Stimulated activated naive B cell treated with anti-CD40 and anti-IgM and Interleukin-4, amounts not matched to agents 10 μg/mL and 1 μg/mL and 100 μg/mL, for 72 hours (primary cell): ENCODE measurements around the gene PRKAR2A.

Experiments
- ATAC-seq, 2 donors: fragments of 150-1000 bp; cut with Tn5 transposase; replicated peaks; 2 replicates each; pipeline ENCODE4 v1.10.0; 2021; ENCODE audit warnings: moderate library complexity in 1 of 2
- DNase-seq: peaks from one replicate; pipeline ENCODE4 v3.0.0; 2021
- H3K27ac Mint-ChIP-seq: one replicate; pipeline ENCODE4 v1.8.0; 2022; ENCODE audit warnings: mild to moderate bottlenecking, mixed read lengths
- H3K27me3 Mint-ChIP-seq, 2 donors: one replicate each; pipeline ENCODE4 v1.8.0; 2022; ENCODE audit warnings: mixed read lengths in 2 of 2
- H3K36me3 Mint-ChIP-seq, 2 donors: one replicate each; pipeline ENCODE4 v1.8.0; 2022; ENCODE audit warnings: mixed read lengths in 2 of 2, mild to moderate bottlenecking in 1 of 2
- H3K4me1 Mint-ChIP-seq, 2 donors: one replicate each; pipeline ENCODE4 v1.8.0; 2022; ENCODE audit warnings: mixed read lengths in 2 of 2, mild to moderate bottlenecking in 1 of 2
- H3K4me3 Mint-ChIP-seq, 2 donors: one replicate each; pipeline ENCODE4 v1.8.0; 2022; ENCODE audit warnings: mild to moderate bottlenecking in 2 of 2, mixed read lengths in 2 of 2, moderate library complexity in 1 of 2
- H3K9me3 Mint-ChIP-seq, 2 donors: one replicate each; pipeline ENCODE4 v1.8.0; 2022; ENCODE audit warnings: mixed read lengths in 2 of 2, mild to moderate bottlenecking in 1 of 2

Gene PRKAR2A

GRCh38 chr3:48715174-48715800 is 132.4 kb downstream of the PRKAR2A start:
- peak overlapping the region; percentile 84 for H3K27ac Mint-ChIP-seq
- peaks cover 0 to 3% of the 10 kb centered on the region in 2 donors for H3K9me3 Mint-ChIP-seq
- H3K4me1 Mint-ChIP-seq = peaks cover 18 to 44% of the 10 kb centered on the region in 2 donors
- H3K27me3 Mint-ChIP-seq = no peaks in the 10 kb centered on the region
- ATAC-seq (no peak), DNase-seq (no peak)
- peak overlapping the region; percentile 94 to 96 for H3K4me3 Mint-ChIP-seq
- H3K36me3 Mint-ChIP-seq = peaks cover 24 to 33% of the 10 kb centered on the region in 2 donors

DNA sequence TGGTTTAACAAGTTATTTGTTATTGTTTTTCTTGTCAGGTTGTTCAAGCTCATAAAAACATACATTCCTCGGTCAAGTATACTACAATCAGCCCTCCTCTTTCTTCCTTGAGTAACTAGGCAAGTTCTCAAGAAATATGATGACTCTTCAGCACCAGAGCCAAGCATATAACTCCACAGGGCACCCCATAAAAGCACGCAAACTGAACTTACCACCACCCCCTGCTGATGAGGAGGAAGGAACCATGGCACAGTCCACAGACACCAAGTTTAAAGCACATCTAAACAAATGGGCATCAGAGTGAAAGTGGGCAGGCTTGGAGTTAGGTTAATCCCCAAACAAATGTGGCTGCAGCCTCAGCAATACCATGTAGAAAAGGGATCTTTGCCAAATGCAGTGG is 135.9 kb downstream of the PRKAR2A start:
- peaks cover 24 to 57% of the 10 kb centered on the region in 2 donors for H3K4me1 Mint-ChIP-seq
- H3K36me3 Mint-ChIP-seq = peaks cover 27 to 38% of the 10 kb centered on the region in 2 donors
- ATAC-seq = no peak
- H3K4me3 Mint-ChIP-seq = no peak overlapping the region
- no peak overlapping the region for H3K27ac Mint-ChIP-seq
- no peak for DNase-seq
- H3K9me3 Mint-ChIP-seq = no peaks in the 10 kb centered on the region
- no peaks in the 10 kb centered on the region for H3K27me3 Mint-ChIP-seq

DNA sequence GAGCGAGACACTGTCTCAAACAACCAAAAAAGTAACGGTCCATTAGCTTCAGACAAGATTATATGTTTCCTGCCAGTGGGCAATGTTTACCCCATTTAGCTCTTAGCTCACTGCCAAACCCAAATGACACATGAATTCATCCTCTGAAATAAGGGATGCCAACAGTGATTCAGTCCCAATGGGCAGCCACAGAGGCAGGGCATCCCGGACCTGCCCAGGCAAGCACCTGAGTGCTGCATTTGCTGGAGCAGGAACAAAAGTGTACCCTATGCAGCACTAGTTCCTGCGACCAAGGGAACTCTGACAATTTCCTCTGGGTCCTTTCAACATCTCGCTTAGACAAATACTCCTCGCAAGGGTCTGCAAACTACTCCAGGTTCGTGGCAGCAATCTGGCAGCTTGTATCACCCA is 138.6 kb downstream of the PRKAR2A start:
- no peak overlapping the region for H3K4me3 Mint-ChIP-seq
- peak overlapping the region; percentile 69 for H3K27ac Mint-ChIP-seq
- H3K36me3 Mint-ChIP-seq = peaks cover 20 to 41% of the 10 kb centered on the region in 2 donors
- no peak for ATAC-seq
- no peaks in the 10 kb centered on the region for H3K9me3 Mint-ChIP-seq
- H3K4me1 Mint-ChIP-seq = peaks cover 18 to 38% of the 10 kb centered on the region in 2 donors
- DNase-seq = no peak
- H3K27me3 Mint-ChIP-seq = no peaks in the 10 kb centered on the region

GRCh38 chr3:48708481-48708889 is 139.2 kb downstream of the PRKAR2A start:
- no peaks in the 10 kb centered on the region for H3K9me3 Mint-ChIP-seq
- DNase-seq (no peak), ATAC-seq (no peak)
- peaks cover 19 to 36% of the 10 kb centered on the region in 2 donors for H3K4me1 Mint-ChIP-seq
- H3K36me3 Mint-ChIP-seq = peaks cover 19 to 42% of the 10 kb centered on the region in 2 donors
- peak overlapping the region; percentile 69 for H3K27ac Mint-ChIP-seq
- H3K4me3 Mint-ChIP-seq = no peak overlapping the region
- H3K27me3 Mint-ChIP-seq = no peaks in the 10 kb centered on the region

DNA sequence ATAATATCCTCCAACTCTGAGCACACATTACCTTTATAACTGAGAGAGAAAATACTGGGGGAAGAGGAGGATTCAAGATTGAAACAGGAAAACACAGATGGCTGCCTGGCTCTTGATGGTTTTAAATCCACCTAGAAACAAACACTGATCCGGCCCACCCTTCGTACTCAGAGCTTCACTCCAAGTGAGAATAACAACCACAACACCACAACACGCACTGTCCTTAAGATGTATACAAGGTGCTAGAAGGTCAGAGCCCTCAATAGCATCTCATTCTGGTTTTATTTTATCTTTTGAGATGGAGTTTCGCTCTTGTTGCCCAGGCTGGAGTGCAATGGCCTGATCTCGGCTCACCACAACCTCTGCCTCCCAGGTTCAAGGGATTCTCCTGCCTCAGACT is 140.5 kb downstream of the PRKAR2A start:
- H3K4me1 Mint-ChIP-seq = peaks cover 27 to 39% of the 10 kb centered on the region in 2 donors

DNA sequence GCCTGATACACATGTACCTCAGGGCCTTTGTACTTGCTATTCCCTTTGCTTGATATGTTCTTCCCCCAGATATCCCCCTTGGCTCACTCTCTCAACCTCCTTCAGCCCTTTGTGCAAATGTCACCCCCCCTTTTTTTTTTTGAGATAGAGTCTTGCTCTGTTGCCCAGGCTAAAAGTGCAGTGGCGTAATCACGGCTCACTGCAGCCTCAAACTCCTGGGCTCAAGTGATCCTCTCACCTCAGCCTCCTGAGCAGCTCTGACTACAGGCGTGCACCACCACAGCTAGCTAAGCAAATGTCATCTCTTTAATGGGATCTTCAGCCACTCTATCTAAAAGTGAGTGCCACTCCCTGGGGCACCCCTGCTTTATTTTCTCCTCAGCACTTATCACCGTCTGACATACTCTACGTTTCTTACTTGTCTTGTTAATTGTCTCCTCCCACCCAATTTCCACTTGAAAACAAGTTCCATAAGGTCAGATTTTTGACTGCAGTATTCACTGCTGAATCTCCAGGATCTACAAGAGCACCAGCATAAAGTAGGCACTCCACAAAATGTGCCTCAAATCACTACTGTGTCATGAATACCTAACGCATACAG is 145.3 kb downstream of the PRKAR2A start:
- Mint-ChIP-seq H3K4me1 (peaks cover 16 to 21% of the 10 kb centered on the region in 2 donors), H3K36me3 (peaks cover 22 to 36% of the 10 kb centered on the region in 2 donors), H3K27ac (peak overlapping the region; percentile 7), H3K9me3 (peaks cover 0 to 3% of the 10 kb centered on the region in 2 donors), H3K4me3 (no peak overlapping the region), H3K27me3 (no peaks in the 10 kb centered on the region)
- ATAC-seq = no peak
- DNase-seq = no peak

More for the DNA sequence above, 140.5 kb downstream of the PRKAR2A start:
- no peaks in the 10 kb centered on the region for H3K27me3 Mint-ChIP-seq
- no peak overlapping the region for H3K4me3 Mint-ChIP-seq
- DNase-seq (no peak), ATAC-seq (no peak)
- H3K9me3 Mint-ChIP-seq = peaks cover 0 to 3% of the 10 kb centered on the region in 2 donors
- H3K27ac Mint-ChIP-seq = peak overlapping the region; percentile 14
- H3K36me3 Mint-ChIP-seq = peaks cover 24 to 50% of the 10 kb centered on the region in 2 donors

DNA sequence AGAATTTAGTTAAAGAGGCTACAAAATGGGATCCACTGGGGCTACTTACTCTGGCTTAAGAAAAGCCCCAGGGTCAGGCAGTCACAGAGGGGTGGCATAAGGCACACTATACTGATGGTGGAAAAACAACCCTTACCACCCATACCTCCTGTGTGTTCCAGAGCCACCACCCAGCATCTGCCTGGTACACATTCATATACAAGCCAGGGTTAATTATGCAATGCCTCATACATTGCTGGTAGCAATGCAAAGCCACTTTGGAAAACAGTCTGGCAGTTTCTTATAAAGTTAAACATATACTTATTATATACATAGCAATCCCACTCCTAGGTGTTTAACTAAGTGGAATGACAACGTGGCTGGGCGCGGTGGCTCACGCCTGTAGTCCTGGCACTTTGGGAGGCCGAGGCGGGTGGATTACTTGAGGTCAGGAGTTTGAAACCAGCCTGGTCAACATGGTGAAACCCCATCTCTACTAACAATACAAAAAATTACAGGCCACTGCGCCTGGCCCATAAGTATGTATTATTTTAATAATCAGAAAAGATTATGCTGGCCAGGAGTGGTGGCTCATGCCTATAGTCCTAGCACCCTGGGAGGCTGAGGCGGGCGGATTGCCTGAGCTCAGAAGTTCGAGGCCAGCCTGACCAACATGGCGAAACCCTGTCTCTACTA is 146.8 kb downstream of the PRKAR2A start:
- Mint-ChIP-seq H3K4me1 (peaks cover 19 to 21% of the 10 kb centered on the region in 2 donors), H3K36me3 (peaks cover 20 to 31% of the 10 kb centered on the region in 2 donors)

DNA sequence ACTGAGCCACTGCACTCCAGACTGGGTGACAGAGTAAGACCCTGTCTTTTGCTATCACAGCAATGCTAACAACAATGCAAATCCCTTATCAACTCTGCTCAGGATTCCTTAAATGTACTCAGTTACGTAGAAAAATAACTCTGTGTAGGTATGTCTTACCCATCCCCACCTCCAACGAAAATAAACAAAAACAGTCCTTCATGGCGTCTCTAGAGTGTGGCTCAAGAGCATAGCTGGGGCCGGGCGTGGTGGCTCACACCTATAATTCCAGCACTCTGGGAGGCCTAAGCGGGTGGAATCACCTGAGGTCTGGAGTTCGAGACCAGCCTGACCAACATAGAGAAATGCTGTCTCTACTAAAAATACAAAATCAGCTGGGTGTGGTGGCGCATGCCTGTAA is 148.8 kb downstream of the PRKAR2A start:
- peaks cover 22 to 30% of the 10 kb centered on the region in 2 donors for H3K36me3 Mint-ChIP-seq
- no peak overlapping the region for H3K4me3 Mint-ChIP-seq
- no peaks in the 10 kb centered on the region for H3K27me3 Mint-ChIP-seq
- no peak for DNase-seq
- no peak overlapping the region for H3K27ac Mint-ChIP-seq
- H3K9me3 Mint-ChIP-seq = peaks cover 0 to 3% of the 10 kb centered on the region in 2 donors
- ATAC-seq = no peak
- peaks cover 17 to 21% of the 10 kb centered on the region in 2 donors for H3K4me1 Mint-ChIP-seq

More for the DNA sequence above, 146.8 kb downstream of the PRKAR2A start:
- DNase-seq (no peak), ATAC-seq (no peak)
- Mint-ChIP-seq H3K9me3 (peaks cover 0 to 3% of the 10 kb centered on the region in 2 donors), H3K27ac (no peak overlapping the region), H3K27me3 (no peaks in the 10 kb centered on the region), H3K4me3 (no peak overlapping the region)

DNA sequence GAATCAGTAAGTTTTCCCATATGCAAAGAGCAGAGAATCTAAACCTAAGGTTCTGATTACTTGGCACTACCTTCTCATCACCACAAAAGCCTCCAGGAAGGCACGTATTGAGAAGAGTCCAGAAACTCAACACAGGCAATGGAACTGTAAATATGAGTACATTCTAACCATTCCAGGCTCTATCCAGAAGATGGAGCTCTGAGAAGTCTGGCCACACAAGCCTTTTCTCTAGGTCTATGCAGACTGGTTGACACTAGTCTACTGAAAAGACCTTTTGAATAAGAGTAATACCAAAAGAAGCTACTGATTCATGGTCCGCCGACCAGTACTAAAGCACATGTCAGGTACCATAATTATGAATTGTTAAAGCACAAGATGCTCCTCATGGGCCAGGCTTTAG is 149.7 kb downstream of the PRKAR2A start:
- Mint-ChIP-seq H3K9me3 (peaks cover 0 to 3% of the 10 kb centered on the region in 2 donors), H3K4me3 (no peak overlapping the region)
- no peak for DNase-seq

DNA sequence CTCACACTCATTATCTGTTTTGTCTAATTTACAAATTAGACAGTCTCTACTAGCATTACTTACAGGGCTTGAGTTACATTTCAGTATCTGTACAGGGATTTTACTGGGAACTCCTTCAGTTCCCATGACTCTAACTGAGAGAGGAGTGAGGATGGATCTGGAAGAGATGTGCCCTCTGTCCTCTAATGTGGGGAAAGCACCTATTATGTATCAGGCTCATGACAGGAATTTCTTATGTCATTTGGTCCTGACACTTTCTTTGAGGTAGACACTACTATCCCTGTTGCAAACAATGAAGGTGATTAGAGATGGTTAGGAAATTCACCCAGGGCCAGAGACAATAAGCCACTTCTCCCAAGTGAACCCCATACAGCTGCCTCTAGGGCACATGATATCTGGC is 151.1 kb downstream of the PRKAR2A start:
- DNase-seq (no peak), ATAC-seq (no peak)
- Mint-ChIP-seq H3K4me3 (no peak overlapping the region), H3K27ac (no peak overlapping the region), H3K36me3 (peaks cover 18 to 29% of the 10 kb centered on the region in 2 donors), H3K4me1 (peaks cover 9 to 13% of the 10 kb centered on the region in 2 donors), H3K27me3 (no peaks in the 10 kb centered on the region), H3K9me3 (no peaks in the 10 kb centered on the region)

More for the DNA sequence above, 149.7 kb downstream of the PRKAR2A start:
- Mint-ChIP-seq H3K27ac (no peak overlapping the region), H3K36me3 (peaks cover 24 to 31% of the 10 kb centered on the region in 2 donors), H3K27me3 (no peaks in the 10 kb centered on the region), H3K4me1 (peaks cover 17 to 21% of the 10 kb centered on the region in 2 donors)
- ATAC-seq = peak in 1 of 2 donors; percentile 36
